A673 (cell line): ENCODE measurements around the gene CDC7. TPM values are rescaled to one million over a fixed set of nuclear protein-coding genes. Genes with fewer than 3 reads are reported as not detected.
"Not testable (repeated sequence)": the region's sequence is repeated elsewhere in the genome, so short reads cannot be mapped to it uniquely, and the experiment has no call there.

Source experiments
- BruUV-seq: library from RNA; stranded (reverse); fragments of 400-500 nt; replicated peaks from 2 replicates; lab custom pipeline; 2021; lab: Mats Ljungman, UMichigan
- CTCF ChIA-PET: fragments of 300-600 bp; sonication (Branson Sonifier 250); formaldehyde crosslinking; loops from one replicate; lab custom pipeline; 2022; ENCODE audit warnings: antibody characterized with exemption; lab: Charles Lee
- POLR2A ChIA-PET: fragments of 300-600 bp; sonication (Branson Sonifier 250); formaldehyde crosslinking; loops from one replicate; lab custom pipeline; 2022; ENCODE audit warnings: antibody characterized with exemption; ENCODE audit not compliant: low non-redundant PET; lab: Charles Lee
- DNase-seq: peaks from one replicate; pipeline ENCODE4 v3.0.0-alpha.2; 2015; ENCODE audit warnings: low spot score
- H3K27ac ChIP-seq: fragments of 200-600 bp; sonication (generic); 2 replicates; pipeline ENCODE4 v1.5.1; 2016; ENCODE audit warnings: mixed run types, low read depth, mild to moderate bottlenecking, mixed read lengths, antibody characterized with exemption, low read length; ENCODE audit not compliant: poor library complexity, severe bottlenecking
- H3K27me3 ChIP-seq: fragments of 200-600 bp; sonication (generic); replicated peaks from 2 replicates; pipeline ENCODE4 v1.6.1; 2017; ENCODE audit warnings: mixed run types, low read depth, mild to moderate bottlenecking, mixed read lengths, antibody characterized with exemption, low read length; ENCODE audit not compliant: insufficient read depth, poor library complexity
- H3K36me3 ChIP-seq: fragments of 200-600 bp; sonication (generic); 2 replicates; pipeline ENCODE4 v1.6.1; 2016; ENCODE audit warnings: mixed run types, mild to moderate bottlenecking, mixed read lengths, antibody characterized with exemption, low read length; ENCODE audit not compliant: insufficient read depth, poor library complexity, severe bottlenecking
- H3K4me1 ChIP-seq: fragments of 200-600 bp; sonication (generic); 2 replicates; pipeline ENCODE4 v1.6.1; 2017; ENCODE audit warnings: mixed run types, mild to moderate bottlenecking, mixed read lengths, antibody characterized with exemption, low read length; ENCODE audit not compliant: insufficient read depth, poor library complexity, severe bottlenecking
- H3K4me3 ChIP-seq: fragments of 200-600 bp; sonication (generic); 2 replicates; pipeline ENCODE4 v1.5.1; 2016; ENCODE audit warnings: low read depth, mixed run types, mild to moderate bottlenecking, mixed read lengths, low read length; ENCODE audit not compliant: poor library complexity, severe bottlenecking
- H3K9me3 ChIP-seq: fragments of 200-600 bp; sonication (generic); 2 replicates; pipeline ENCODE4 v1.6.1; 2016; ENCODE audit warnings: mixed run types, low read depth, mild to moderate bottlenecking, mixed read lengths, antibody characterized with exemption, low read length; ENCODE audit not compliant: poor library complexity, severe bottlenecking
- CTCF ChIP-seq: fragments of 300-800, 200-600 bp; sonication (generic); conservative IDR thresholded peaks from 2 replicates; pipeline ENCODE4 v1.5.1; 2017; ENCODE audit warnings: low read depth, mild to moderate bottlenecking, antibody characterized with exemption, low read length, moderate library complexity, mixed read lengths
- EZH2 ChIP-seq: fragments of 200-600 bp; sonication (generic); IDR thresholded peaks from 2 replicates; pipeline ENCODE4 v1.6.1; 2017; ENCODE audit warnings: borderline replicate concordance, low read depth, mild to moderate bottlenecking, mixed read lengths, antibody characterized with exemption, low read length; ENCODE audit not compliant: poor library complexity, severe bottlenecking
- intact Hi-C: fragments of 100-400 bp; cut with micrococcal nuclease; formaldehyde crosslinking; loops from one replicate; pipeline ENCODE4 v1.10.0; 2022; ENCODE audit not compliant: unreplicated experiment
- total RNA-seq: library from RNA; stranded (reverse); gene quantifications from 2 replicates; pipeline ENCODE4 v1.2.3, GENCODE V29; 2021

The CDC7 gene
- total RNA-seq, 1 experiment from 2014 or later: 34.0 TPM

DNA sequence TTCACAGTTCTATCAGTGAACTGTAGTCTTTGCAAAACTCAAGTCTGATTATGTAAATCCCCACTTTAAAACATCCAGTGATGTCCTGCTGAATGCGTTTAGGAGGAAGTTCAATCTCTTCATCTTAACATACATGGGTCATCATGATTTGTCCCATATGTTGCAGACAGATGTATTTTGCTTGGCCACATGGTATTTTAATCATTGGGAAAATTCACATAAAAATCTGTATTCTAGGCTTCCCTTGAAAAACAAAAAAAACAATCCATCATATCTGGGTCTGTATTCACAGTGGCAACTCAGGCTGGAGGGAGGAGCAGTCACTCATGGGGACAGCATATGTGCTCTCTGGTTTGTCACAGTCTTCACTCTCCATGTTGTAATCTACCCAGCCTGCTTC is 44.8 kb upstream of the CDC7 start:
- no peaks in the 10 kb centered on the region for H3K4me1 ChIP-seq
- H3K4me3 ChIP-seq: no peak overlapping the region
- POLR2A ChIA-PET: no interaction called here
- H3K27me3 ChIP-seq: no peaks in the 10 kb centered on the region
- TF ChIP-seq CTCF (no peak), EZH2 (no peak)
- no peaks in the 10 kb centered on the region for H3K36me3 ChIP-seq
- BruUV-seq: no TSS peak
- intact Hi-C loops: no loop called here
- no peak overlapping the region for H3K27ac ChIP-seq
- no peaks in the 10 kb centered on the region for H3K9me3 ChIP-seq
- DNase-seq: no peak
- CTCF ChIA-PET: no interaction called here

GRCh38 chr1:91465350-91465749 is 35.3 kb upstream of the CDC7 start:
- H3K9me3 ChIP-seq, CTCF ChIA-PET, DNase-seq, H3K4me3 ChIP-seq, H3K4me1 ChIP-seq, H3K36me3 ChIP-seq, H3K27ac ChIP-seq, POLR2A ChIA-PET, BruUV-seq, H3K27me3 ChIP-seq, intact Hi-C loops: not testable (repeated sequence)

DNA sequence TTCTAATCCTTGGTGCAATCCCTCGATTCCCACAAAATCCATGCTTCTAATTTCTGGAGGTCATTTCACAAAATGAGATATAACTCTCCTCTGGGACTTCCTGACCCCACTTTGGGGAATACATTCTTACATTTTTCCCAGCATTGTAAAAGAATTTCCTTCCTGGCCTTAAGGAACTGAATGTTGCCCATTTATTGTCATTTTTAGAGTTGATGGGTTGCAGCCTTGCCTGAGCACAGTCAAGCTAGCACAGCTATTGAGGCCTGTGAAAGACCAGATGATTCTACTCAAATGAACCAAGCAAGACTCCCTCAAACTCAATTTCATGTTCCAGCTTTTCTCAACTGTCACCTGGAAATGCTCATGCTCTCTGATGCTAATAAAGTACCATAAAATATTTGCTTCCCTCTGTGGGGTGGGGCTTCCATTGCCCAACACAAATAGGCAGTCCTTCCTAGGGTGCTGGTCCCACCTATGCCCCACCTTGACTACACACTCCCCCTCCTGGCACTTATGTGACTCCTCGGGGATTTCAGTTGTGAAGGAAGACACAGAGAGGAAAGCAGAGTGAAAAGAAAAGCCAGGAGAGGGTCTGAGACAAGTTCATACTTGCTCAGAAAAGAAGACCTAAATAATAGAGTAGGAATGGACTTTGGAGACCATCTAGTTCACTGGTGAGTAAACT is 24.0 kb upstream of the CDC7 start:
- no peaks in the 10 kb centered on the region for H3K27me3 ChIP-seq
- DNase-seq: no peak
- POLR2A ChIA-PET: no interaction called here
- no TSS peak for BruUV-seq
- CTCF ChIA-PET: no interaction called here
- H3K36me3 ChIP-seq: no peaks in the 10 kb centered on the region
- no peak overlapping the region for H3K4me3 ChIP-seq
- H3K4me1 ChIP-seq: no peaks in the 10 kb centered on the region
- intact Hi-C loops: no loop called here
- no peaks in the 10 kb centered on the region for H3K9me3 ChIP-seq
- TF ChIP-seq CTCF (no peak), EZH2 (no peak)
- no peak overlapping the region for H3K27ac ChIP-seq

- Histone ChIP-seq H3K4me1 (no peaks in the 10 kb centered on the region), H3K4me3 (no peak overlapping the region), H3K36me3 (no peaks in the 10 kb centered on the region), H3K27me3 (no peaks in the 10 kb centered on the region), H3K9me3 (no peaks in the 10 kb centered on the region), H3K27ac (no peak overlapping the region)
- CTCF ChIA-PET: interaction anchor here (0.6 kb wide), 1 partner anchor 243 kb away, joined by 7 read pairs; no protein-coding TSS in a partner anchor
- TF ChIP-seq EZH2: no peak
- no peak for TF ChIP-seq CTCF
- POLR2A ChIA-PET: no interaction called here
- BruUV-seq: no TSS peak
- intact Hi-C loops: no loop called here
- DNase-seq: no peak
Measured at GRCh38 chr1:91487469-91487868, 13.2 kb upstream of the CDC7 start.
